Smooth muscle cell of the brain vasculature (primary cell): ENCODE data around the gene CFAP298.
A peak's percentile ranks its signal among the peaks of the same experiment; 100 is the strongest.

ENCODE experiments used
- DNase-seq: peaks from one replicate; pipeline ENCODE4 v3.0.0-alpha.2; 2012; ENCODE audit warnings: low read depth, low spot score

Gene CFAP298

GRCh38 chr21:32599091-32599490 lies 13.1 kb downstream of the CFAP298 start:
- no peak for DNase-seq

- no peak for DNase-seq
Observed at GRCh38 chr21:32597205-32597604, 15.0 kb downstream of the CFAP298 start.

- no peak for DNase-seq
Observed at GRCh38 chr21:32595431-32595830, 16.7 kb downstream of the CFAP298 start.

DNA sequence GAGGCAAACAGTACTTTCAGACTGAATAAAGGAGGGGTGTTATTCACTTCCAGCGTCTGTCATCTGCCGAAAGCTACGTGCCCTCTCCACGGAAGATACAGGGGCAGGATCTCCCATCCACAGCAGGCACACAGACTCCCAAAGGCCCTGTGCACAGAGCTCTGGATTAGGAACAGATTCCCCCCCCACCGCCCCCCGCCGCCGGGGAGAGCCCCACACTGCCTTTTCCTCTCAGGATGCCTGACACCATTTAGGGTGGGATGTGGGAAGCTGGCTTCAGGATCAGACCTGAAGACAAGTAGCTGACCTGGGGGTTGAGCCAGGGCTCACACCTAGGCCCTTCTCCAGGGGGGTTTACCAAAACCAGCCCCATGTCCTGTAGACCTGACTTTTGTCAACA lies 18.5 kb downstream of the CFAP298 start:
- DNase-seq, result no peak

DNA sequence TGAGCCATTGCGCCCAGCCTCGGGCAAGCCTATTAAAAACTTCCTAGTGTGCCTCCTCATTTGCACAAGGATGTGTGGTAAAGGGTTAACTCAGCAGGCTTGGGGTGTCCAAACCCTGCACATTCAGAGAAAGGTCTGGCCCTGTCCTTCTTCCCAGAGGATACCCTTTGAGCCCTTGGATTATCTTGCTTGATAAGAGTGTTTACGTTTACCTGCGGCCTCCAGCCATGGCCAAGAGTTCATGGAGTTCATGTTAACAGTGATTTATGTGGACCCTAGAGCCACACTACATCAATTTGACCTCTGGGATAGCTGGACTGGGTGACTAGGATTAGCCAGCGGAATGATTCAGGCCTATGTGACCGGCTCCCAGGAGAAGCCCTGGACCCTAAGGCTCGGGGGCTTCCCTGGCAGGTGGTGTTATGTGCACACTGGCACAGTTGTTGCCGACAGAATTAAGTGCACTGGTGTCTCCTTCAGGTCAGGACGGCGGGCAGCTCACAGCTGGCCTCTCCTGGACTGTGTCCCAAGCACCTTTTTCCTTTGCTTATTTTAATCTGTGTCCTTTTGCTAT lies 19.2 kb downstream of the CFAP298 start:
- DNase-seq, result no peak

DNA sequence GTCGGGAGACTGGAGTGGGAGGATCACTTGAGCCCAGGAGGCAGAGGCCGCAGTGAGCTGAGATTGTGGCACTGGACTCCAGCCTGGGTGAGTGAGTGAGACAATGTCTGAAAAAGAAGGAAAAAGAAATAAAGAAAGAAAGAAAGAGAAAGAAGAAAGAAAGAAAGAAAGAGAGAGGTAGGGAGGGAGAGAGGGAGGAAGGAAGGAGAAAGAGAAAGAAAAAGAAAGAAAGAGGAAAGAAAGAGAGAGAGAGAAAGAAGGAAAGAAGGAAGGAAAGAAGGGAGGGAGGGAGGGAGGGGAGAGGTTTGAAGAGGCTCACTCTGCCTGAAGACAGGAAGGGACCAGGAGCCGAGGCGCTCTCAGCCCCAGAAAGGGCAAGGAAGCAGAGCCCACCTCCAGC lies 22.0 kb downstream of the CFAP298 start:
- no peak for DNase-seq

DNA sequence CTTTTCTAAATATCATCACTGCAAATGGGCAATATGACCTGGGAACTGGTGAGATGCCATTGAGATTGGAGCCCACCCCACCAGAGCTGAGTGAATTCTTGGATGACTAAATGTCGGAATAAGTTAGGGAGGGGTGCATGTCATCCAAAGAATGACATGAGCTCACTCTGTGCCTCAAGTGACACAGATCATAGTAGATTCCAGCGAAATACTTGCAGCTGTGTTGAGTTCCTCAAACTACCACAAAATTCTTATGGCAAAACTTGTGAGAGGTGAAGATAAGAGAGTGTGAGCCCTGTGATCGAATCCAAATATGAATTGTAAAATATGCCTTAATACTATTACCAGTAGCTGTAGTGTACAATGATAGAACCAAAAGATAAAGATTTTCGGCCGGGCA lies 24.5 kb downstream of the CFAP298 start:
- DNase-seq, result no peak

GRCh38 chr21:32587120-32587519 lies 25.1 kb downstream of the CFAP298 start:
- no peak for DNase-seq

GRCh38 chr21:32585970-32586369 lies 26.2 kb downstream of the CFAP298 start:
- no peak for DNase-seq

DNA sequence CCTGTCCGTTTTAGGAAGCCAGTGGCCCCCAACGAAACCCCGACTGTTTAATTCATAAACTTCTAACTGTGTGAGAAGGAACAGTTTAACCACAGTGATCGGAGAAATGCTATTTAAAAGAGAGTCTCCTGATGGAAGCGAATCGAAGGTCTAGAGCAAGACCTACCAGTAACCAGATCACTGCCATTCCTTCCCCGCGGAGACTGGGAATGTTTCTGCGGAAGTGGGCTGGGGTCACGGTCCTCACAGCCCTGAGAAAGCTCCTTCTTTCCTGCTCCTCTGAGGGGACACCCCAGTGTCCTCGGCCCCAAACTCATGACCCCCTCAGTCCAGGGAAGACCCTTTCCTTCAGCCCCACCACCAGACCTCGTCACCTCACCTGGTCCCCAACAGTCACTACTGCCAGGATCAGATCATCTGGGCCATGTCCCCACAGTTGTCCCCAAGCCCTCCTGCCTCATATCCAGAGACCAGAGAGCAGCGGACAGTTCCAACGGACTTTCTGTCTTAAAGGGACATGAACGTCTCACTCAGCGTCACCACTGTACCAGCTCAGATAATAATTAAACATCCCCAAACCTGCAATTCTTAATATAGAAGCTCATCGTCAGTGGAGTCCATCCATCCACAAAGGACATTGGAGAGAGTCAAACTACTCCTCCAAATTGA lies 27.0 kb downstream of the CFAP298 start, which contains the start of gene TCP10L:
TCP10L (minus strand) TSS at position 482 of the 669 bp plus-strand sequence. CDS start 1,219 bp downstream, outside the sequence.
- DNase-seq, result no peak

GRCh38 chr21:32584472-32584871 lies 27.7 kb downstream of the CFAP298 start:
- DNase-seq, result no peak

- no peak for DNase-seq
Observed at GRCh38 chr21:32581732-32582131, 30.4 kb downstream of the CFAP298 start.

DNA sequence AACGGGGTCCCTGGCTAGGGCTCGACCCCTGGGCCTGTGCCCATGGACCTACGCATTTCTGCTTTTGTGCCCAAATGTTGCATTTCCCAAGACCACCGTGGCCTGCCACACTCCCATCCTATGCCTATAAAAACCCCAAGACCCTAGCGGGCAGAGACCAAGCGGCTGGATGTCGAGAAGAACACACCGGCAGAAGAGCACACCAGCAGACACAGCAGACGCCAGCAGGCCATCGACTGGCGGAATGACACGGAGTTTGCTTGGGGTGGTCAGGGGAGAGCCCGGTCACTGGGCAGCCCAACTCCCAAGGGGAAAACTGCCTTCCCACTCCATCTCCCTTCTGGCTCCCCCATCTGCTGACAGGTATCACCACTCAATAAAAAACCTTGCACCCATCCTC lies 31.2 kb downstream of the CFAP298 start:
- no peak for DNase-seq

DNA sequence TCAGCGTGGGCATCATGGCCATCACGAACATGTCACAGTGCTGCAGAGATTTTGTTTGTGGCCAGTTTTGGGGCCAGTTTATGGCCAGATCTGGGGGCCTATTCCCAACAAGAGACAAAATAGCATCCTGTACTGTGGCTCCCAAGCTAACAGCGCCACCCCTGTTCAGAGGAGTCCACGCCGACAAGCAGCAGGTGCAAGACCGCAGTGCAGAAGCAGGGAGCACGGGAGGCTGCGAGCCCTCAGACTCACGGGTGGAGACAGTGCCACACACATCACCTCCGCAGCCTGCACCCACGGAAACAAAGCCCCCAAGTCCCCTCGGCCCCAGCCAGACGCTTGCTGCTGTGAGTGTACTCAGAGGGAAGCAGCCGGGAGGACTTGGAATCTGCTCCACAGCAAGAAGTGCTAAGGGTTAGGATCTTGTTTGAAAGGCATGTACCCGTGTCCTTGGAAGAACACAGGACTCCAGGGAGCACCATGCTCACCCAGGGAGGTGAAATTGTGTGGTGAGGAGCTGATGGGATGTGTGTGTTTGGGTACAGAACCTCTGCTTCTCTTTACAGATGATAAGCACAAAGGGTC lies 34.0 kb downstream of the CFAP298 start:
- no peak for DNase-seq

- DNase-seq, result no peak
Observed at GRCh38 chr21:32576011-32576410, 36.2 kb downstream of the CFAP298 start.

DNA sequence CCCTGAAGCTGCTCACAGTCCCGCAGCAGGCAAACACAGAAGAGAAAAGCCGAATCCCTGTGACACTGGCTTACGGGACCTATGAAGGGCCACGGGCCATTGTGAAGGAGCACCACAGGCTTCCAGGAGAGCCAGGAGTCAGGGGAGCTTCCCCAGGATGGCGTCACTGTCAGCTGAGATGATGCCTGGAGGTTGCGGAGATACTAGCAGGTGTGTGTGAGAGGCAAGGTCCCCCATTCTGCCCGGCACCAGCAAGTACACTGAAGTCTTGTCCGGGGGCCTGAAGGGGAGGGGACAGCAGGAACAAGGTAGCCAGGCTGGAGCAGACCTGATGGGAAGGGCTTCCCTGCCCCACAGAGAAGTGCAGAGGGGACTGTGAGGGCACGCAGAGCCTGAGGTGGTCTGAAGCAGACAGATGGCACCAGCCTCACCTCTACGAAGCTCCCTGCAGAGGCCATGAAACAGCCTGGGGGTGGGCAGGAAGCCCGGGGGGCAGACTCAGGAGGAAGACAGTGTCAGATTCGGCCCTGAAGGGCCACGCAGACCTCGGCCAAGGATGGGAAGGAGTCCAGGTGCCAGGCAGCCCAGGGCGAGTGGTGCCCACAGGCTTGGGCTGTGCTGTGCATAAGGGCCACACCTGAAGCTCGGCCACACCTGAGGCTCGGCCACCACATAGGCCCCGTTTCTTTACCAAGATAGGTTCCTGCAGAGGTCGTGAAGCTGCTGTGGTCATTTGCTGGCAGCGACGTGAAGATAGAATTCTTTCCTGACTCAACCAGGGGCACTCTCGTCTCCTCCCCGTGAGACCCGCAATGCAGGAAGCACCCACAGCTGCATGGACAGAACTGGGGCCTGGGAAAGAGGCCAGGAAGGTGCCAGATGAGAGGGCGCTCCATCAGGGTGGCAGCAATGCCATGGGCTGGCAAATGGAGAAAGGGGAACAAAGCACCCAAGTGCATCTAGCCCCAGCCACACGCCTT lies 36.9 kb downstream of the CFAP298 start:
- DNase-seq, result no peak

DNA sequence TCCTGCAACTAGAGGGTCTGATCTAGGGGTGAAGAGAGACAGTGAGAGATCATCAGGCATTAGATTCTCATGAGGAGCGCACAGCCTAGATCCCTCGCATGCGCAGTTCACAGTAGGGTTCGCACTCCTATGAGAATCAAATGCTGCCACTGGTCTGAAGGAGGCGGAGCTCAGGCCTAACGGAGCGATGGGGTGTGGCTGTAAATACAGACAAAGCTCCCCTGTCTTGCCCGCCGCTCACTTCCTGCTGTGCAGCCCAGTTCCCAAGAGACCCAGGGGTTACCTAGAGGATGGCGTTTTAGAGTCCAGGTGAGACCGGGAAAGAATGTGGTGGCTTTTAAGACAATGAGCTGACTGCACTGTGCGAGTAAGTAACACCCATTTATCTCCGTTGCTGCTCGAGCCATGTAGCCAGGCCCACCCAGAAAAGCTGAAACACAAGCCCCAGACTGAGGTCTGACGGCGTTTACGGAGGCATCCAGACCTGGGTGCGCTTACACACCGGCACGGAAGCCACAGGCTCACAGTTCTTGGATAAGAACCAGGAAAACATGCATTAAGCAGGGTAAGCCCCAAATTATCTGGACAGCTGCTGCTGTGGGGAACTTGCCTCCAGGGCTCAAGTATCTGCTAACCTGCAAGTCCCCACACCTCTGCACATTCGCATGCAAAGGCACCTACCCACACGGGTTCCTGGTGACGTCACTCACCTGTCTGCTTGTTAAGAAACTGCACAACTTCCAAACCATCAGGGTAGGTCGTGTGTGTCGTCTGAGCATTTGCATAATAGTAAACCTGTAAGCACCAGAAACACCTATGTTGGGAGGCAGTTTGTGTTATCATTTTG lies 39.4 kb downstream of the CFAP298 start:
- DNase-seq, result no peak

DNA sequence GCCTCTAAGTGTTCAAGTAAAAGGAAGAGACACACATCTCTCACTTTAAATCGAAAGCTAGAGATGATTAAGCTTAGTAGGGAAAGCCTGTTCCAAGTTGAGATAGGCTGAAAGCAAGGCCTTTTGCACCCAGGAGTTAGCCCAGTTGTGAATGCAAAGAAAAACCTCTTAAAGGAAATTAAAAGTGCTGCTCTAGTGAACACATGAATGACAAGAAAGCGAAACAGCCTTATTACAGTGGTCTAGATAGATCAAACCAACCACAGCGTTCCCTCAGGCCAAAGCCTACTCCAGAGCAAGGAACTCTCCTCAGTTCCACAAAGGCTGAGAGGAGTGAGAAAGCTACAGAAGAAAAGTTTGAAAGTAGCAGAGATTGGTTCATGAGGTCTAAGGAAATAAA lies 41.7 kb downstream of the CFAP298 start:
- no peak for DNase-seq

DNA sequence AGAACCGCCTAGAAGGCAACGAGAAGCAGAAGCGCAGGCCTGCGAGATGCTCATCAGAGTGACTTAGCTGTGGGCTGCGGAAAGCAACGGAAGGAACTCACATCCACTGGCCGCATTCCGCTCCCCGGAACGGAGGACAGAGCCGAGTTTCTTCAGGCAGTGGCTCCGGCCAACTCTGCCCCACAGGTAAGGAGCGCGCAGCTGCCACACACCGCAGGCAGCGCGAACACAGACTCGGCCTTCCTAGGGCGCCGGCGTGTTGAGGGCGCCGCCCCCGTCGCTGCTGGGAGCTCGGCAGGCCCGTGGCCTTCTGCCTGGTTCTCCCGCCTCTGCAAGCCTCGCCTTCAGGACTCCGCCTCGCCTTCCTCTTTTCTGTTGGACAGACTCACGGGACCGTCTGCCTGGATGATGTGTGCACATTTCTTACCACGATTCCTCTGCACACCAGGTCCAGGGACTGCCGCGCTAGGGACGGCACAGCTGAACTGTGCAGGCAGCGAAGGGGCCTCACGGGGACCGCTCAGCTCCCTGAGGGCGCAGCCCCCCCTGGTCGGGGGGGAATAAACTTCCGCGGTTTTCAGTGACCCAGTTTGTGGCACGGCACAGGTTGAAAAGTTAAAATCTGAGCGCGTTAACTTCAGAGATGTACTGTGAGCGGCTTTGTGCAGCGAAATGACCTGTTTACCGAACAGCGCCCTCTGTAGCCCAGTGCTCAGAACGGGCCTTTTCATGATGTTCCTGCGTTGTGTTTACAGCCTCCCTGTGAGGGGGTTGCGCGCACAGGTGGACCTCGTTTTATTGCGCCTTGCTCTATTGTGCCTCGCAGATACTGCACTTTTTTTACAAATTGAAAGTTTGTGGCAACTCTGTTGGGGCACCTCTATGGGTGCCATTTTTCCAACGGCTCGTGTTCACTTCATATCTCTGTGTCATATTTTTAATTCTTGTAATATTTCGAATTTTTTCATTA lies 42.6 kb downstream of the CFAP298 start:
- DNase-seq, result peak; percentile 56

DNA sequence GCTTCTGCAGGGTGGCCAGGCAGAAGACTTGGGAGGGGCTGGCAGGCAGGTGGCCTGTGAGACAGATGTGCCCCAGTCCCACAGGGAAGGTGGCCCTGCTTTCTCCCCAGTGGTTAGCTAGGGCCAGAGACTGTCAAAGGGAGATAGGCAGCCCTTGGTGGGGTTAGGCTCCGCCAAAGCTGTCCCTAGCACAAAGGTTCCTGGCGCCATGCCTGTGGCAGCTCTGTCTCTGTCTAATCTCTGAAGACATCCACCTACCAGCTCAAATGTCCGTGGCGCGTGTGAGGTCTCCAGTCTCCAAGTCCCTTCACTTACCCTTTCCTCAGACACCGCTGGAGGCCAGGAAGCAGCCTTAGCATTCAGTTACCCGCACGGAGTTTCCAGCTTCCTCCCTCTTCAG lies 44.6 kb downstream of the CFAP298 start:
- DNase-seq, result no peak
